Gastrocnemius medialis (tissue), 4 donors: ENCODE data around the gene AGAP1. TPM values are rescaled to one million over a fixed set of nuclear protein-coding genes. Genes with fewer than 3 reads are reported as not detected.

Experiments used
- ATAC-seq, 2 donors: fragments of 150-250 bp; one replicate each; pipeline ENCODE4 v1.9.1; 2016
- DNase-seq, 2 donors: peaks; one replicate each; pipeline ENCODE4 v3.0.0-alpha.2; 2019
- H3K27ac ChIP-seq, 4 donors: fragments of 200-600 bp; sonication (generic); 1 replicate in 1 of 4; 2 replicates in 3 of 4; pipeline ENCODE4 v1.5.1; 2016 to 2018; ENCODE audit warnings: mild to moderate bottlenecking in 2 of 4, moderate library complexity in 1 of 4
- H3K27me3 ChIP-seq, 3 donors: fragments of 200-600 bp; sonication (generic) in 2 of 3; 1 replicate in 1 of 3; 2 replicates in 2 of 3; pipeline versions ENCODE4 v1.5.1 to v1.6.0; 2016 to 2019; ENCODE audit warnings: mild to moderate bottlenecking in 1 of 3, moderate library complexity in 1 of 3
- H3K36me3 ChIP-seq, 2 donors: fragments of 200-600 bp; sonication (generic) in 1 of 2; one replicate each; pipeline ENCODE4 v1.5.1; 2017 to 2018
- H3K4me1 ChIP-seq, 2 donors: fragments of 200-600 bp; sonication (generic) in 1 of 2; one replicate each; pipeline ENCODE4 v1.5.1; 2016 to 2017; ENCODE audit warnings: mild to moderate bottlenecking in 2 of 2
- H3K4me3 ChIP-seq, 4 donors: fragments of 200-600 bp; sonication (generic) in 3 of 4; 1 replicate in 1 of 4; 2 replicates in 3 of 4; pipeline ENCODE4 v1.5.1; 2016 to 2019; ENCODE audit warnings: mild to moderate bottlenecking in 2 of 4
- H3K9me3 ChIP-seq, 3 donors: fragments of 200-600 bp; sonication (generic) in 2 of 3; 1 replicate in 1 of 3; 2 replicates in 2 of 3; pipeline ENCODE4 v1.5.1; 2016 to 2019
- CTCF ChIP-seq, 5 experiments: fragments of 450-650 bp in 3 of 5; fragments of 200-600 bp in 2 of 5; sonication (generic) in 2 of 5; IDR thresholded peaks in 4 of 5; conservative IDR thresholded peaks in 1 of 5; 1 replicate in 4 of 5; 2 replicates in 1 of 5; pipeline ENCODE4 v1.5.1; 2016 to 2019; ENCODE audit warnings: antibody characterized with exemption in 5 of 5, mild to moderate bottlenecking in 3 of 5, moderate library complexity in 3 of 5
- POLR2A ChIP-seq, 2 donors: fragments of 450-650 bp; IDR thresholded peaks; one replicate each; pipeline ENCODE4 v1.6.1; 2017; ENCODE audit warnings: antibody characterized with exemption in 2 of 2, mild to moderate bottlenecking in 2 of 2, moderate library complexity in 2 of 2
- in situ Hi-C, 4 donors: fragments of 200-750 bp; cut with MboI; loops; one replicate each; pipeline versions ENCODE4 v1.15.0 to v1.8.0; 2017; ENCODE audit warnings: low sequenced_read_pairs in 4 of 4
- intact Hi-C: fragments of 100-400 bp; cut with DNase I; formaldehyde crosslinking; loops from one replicate; pipeline ENCODE4 v1.15.1; 2023; ENCODE audit warnings: low total_unique reads
- total RNA-seq, 4 donors: library from RNA; depleted of rRNA; stranded (reverse); fragments of >200 nt; gene quantifications; one replicate each; pipeline versions ENCODE4 v1.1.0 to v1.2.3, GENCODE V29; 2016

The AGAP1 gene
- total RNA-seq, 4 donors from 2014 or later: 8.5 to 26.8 (median 14.4) TPM

GRCh38 chr2:235978022-235978421, 484.2 kb downstream of the AGAP1 start:
- no peaks in the 10 kb centered on the region for H3K4me1 ChIP-seq
- intact Hi-C loops (no loop called here), in situ Hi-C loops (no loop called here)
- ATAC-seq: no peak
- no peaks in the 10 kb centered on the region for H3K9me3 ChIP-seq
- H3K4me3 ChIP-seq: no peak overlapping the region
- no peak overlapping the region for H3K27ac ChIP-seq
- DNase-seq: no peak
- no peaks in the 10 kb centered on the region for H3K27me3 ChIP-seq
- H3K36me3 ChIP-seq: no peaks in the 10 kb centered on the region
- TF ChIP-seq POLR2A (IDR thresholded peaks at IDR 0.05) (no peak), CTCF (IDR thresholded peaks at IDR 0.05 in 4 of 5, conservative IDR thresholded peaks at IDR 0.05 in 1 of 5) (no peak)

- Histone ChIP-seq H3K4me3 (no peak overlapping the region), H3K27ac (no peak overlapping the region), H3K27me3 (no peaks in the 10 kb centered on the region), H3K36me3 (no peaks in the 10 kb centered on the region), H3K9me3 (no peaks in the 10 kb centered on the region), H3K4me1 (no peaks in the 10 kb centered on the region)
- no peak for ATAC-seq
- in situ Hi-C loops (no loop called here), intact Hi-C loops (no loop called here)
- no peak for TF ChIP-seq POLR2A (IDR thresholded peaks at IDR 0.05)
- TF ChIP-seq CTCF (IDR thresholded peaks at IDR 0.05 in 4 of 5, conservative IDR thresholded peaks at IDR 0.05 in 1 of 5): no peak
- DNase-seq: no peak
These were observed 485.2 kb downstream of the AGAP1 start for GRCh38 chr2:235979037-235979436.

GRCh38 chr2:235979753-235980435, 486.1 kb downstream of the AGAP1 start:
- in situ Hi-C loops: no loop called here

GRCh38 chr2:235981631-235982030, 487.8 kb downstream of the AGAP1 start:
- DNase-seq (no peak), ATAC-seq (no peak)
- TF ChIP-seq POLR2A (IDR thresholded peaks at IDR 0.05): no peak
- TF ChIP-seq CTCF (IDR thresholded peaks at IDR 0.05 in 4 of 5, conservative IDR thresholded peaks at IDR 0.05 in 1 of 5): no peak
- Histone ChIP-seq H3K4me3 (no peak overlapping the region), H3K27ac (no peak overlapping the region), H3K27me3 (no peaks in the 10 kb centered on the region), H3K36me3 (no peaks in the 10 kb centered on the region), H3K4me1 (no peaks in the 10 kb centered on the region), H3K9me3 (no peaks in the 10 kb centered on the region)
- intact Hi-C loops: no loop called here
- in situ Hi-C loops: no loop called here

More at GRCh38 chr2:235979753-235980435, 486.1 kb downstream of the AGAP1 start:
- Histone ChIP-seq H3K27me3 (no peaks in the 10 kb centered on the region), H3K4me1 (no peaks in the 10 kb centered on the region), H3K4me3 (no peak overlapping the region), H3K36me3 (no peaks in the 10 kb centered on the region), H3K9me3 (no peaks in the 10 kb centered on the region), H3K27ac (no peak overlapping the region)
- TF ChIP-seq CTCF (IDR thresholded peaks at IDR 0.05 in 4 of 5, conservative IDR thresholded peaks at IDR 0.05 in 1 of 5) (no peak), POLR2A (IDR thresholded peaks at IDR 0.05) (no peak)
- intact Hi-C loops: no loop called here
- DNase-seq (no peak), ATAC-seq (no peak)

- Histone ChIP-seq H3K27ac (no peak overlapping the region), H3K36me3 (no peaks in the 10 kb centered on the region), H3K4me3 (no peak overlapping the region), H3K4me1 (no peaks in the 10 kb centered on the region), H3K27me3 (no peaks in the 10 kb centered on the region), H3K9me3 (no peaks in the 10 kb centered on the region)
- DNase-seq (no peak), ATAC-seq (no peak)
- intact Hi-C loops: no loop called here
- TF ChIP-seq CTCF (IDR thresholded peaks at IDR 0.05 in 4 of 5, conservative IDR thresholded peaks at IDR 0.05 in 1 of 5) (no peak), POLR2A (IDR thresholded peaks at IDR 0.05) (no peak)
- in situ Hi-C loops: no loop called here
These were observed 489.2 kb downstream of the AGAP1 start for GRCh38 chr2:235983016-235983415.
